CD14-positive monocyte (primary cell): ENCODE data around the gene PHC2. TPM values are rescaled to one million over a fixed set of nuclear protein-coding genes. Genes with fewer than 3 reads are reported as not detected.

ENCODE experiments used
- DNase-seq, 3 donors: peaks; one replicate each; pipeline ENCODE4 v3.0.0-alpha.2; 2011 to 2022
- H2AFZ ChIP-seq: 2 replicates; pipeline ENCODE4 v1.6.0; 2012; ENCODE audit warnings: mild to moderate bottlenecking, low read depth, low read length, inconsistent platforms; ENCODE audit not compliant: insufficient read depth, poor library complexity, severe bottlenecking
- H3K27ac ChIP-seq, 2 donors: 1 replicate in 1 of 2; 2 replicates in 1 of 2; pipeline ENCODE4 v1.5.1; 2012 to 2013; ENCODE audit warnings: low read length in 2 of 2, control low read depth in 1 of 2, inconsistent platforms in 1 of 2, low read depth in 1 of 2, mild to moderate bottlenecking in 1 of 2
- H3K27me3 ChIP-seq, 2 donors: one replicate each; pipeline versions ENCODE4 v1.6.0 to v1.6.1; 2011 to 2013; ENCODE audit warnings: low read length in 2 of 2; ENCODE audit not compliant: control insufficient read depth in 2 of 2, insufficient read depth in 2 of 2
- H3K36me3 ChIP-seq, 2 donors: replicated peaks in 1 of 2; 1 replicate in 1 of 2; 2 replicates in 1 of 2; pipeline versions ENCODE4 v1.5.1 to v1.6.1; 2012 to 2013; ENCODE audit warnings: low read length in 2 of 2, control low read depth in 1 of 2, inconsistent platforms in 1 of 2, mild to moderate bottlenecking in 1 of 2; ENCODE audit not compliant: insufficient read depth in 2 of 2, control insufficient read depth in 1 of 2
- H3K4me1 ChIP-seq, 2 donors: 1 replicate in 1 of 2; 2 replicates in 1 of 2; pipeline versions ENCODE4 v1.5.1 to v1.6.1; 2012 to 2013; ENCODE audit warnings: low read length in 2 of 2, control low read depth in 1 of 2, inconsistent platforms in 1 of 2, mild to moderate bottlenecking in 1 of 2, moderate library complexity in 1 of 2; ENCODE audit not compliant: insufficient read depth in 2 of 2, control insufficient read depth in 1 of 2
- H3K4me2 ChIP-seq: replicated peaks from 2 replicates; pipeline ENCODE3; 2012; ENCODE audit warnings: low read length, moderate library complexity, mild to moderate bottlenecking; ENCODE audit not compliant: poor library complexity, severe bottlenecking; ENCODE audit errors: extremely low read depth
- H3K4me3 ChIP-seq, 3 experiments: fragments of 200-600 bp in 1 of 3; sonication (generic) in 1 of 3; replicated peaks in 1 of 3; 1 replicate in 2 of 3; 2 replicates in 1 of 3; pipeline ENCODE4 v1.5.1; 2011 to 2013; ENCODE audit warnings: low read length in 3 of 3, mild to moderate bottlenecking in 3 of 3, control low read depth in 2 of 3, low read depth in 2 of 3, inconsistent platforms in 1 of 3, moderate library complexity in 1 of 3
- H3K79me2 ChIP-seq: 2 replicates; pipeline ENCODE4 v1.6.0; 2012; ENCODE audit warnings: mild to moderate bottlenecking, control low read depth, inconsistent platforms, low read length, moderate library complexity; ENCODE audit not compliant: insufficient read depth
- H3K9ac ChIP-seq: 2 replicates; pipeline ENCODE4 v1.6.0; 2017; ENCODE audit warnings: low read length, mild to moderate bottlenecking; ENCODE audit not compliant: insufficient read depth, poor library complexity, severe bottlenecking
- H3K9me3 ChIP-seq, 2 donors: replicated peaks in 1 of 2; 1 replicate in 1 of 2; 2 replicates in 1 of 2; pipeline versions ENCODE4 v1.5.1 to v1.6.1; 2012 to 2013; ENCODE audit warnings: low read length in 2 of 2, control low read depth in 1 of 2; ENCODE audit not compliant: control insufficient read depth in 1 of 2, insufficient read depth in 1 of 2
- H4K20me1 ChIP-seq: 2 replicates; pipeline ENCODE4 v1.6.0; 2012; ENCODE audit warnings: mild to moderate bottlenecking, low read length, control low read depth, moderate library complexity; ENCODE audit not compliant: insufficient read depth
- H3K27ac Mint-ChIP-seq, 7 donors: one replicate each; pipeline ENCODE4 v1.8.0; 2020; ENCODE audit warnings: mild to moderate bottlenecking in 7 of 7, mixed read lengths in 7 of 7, moderate library complexity in 6 of 7, inconsistent platforms in 2 of 7
- H3K27me3 Mint-ChIP-seq, 3 donors: one replicate each; pipeline ENCODE4 v1.8.0; 2021 to 2022; ENCODE audit warnings: low read depth in 3 of 3, mild to moderate bottlenecking in 3 of 3, mixed read lengths in 3 of 3, moderate library complexity in 3 of 3, inconsistent platforms in 1 of 3
- H3K36me3 Mint-ChIP-seq, 2 donors: one replicate each; pipeline ENCODE4 v1.8.0; 2020; ENCODE audit warnings: mixed read lengths in 2 of 2, inconsistent platforms in 1 of 2, mild to moderate bottlenecking in 1 of 2
- H3K4me1 Mint-ChIP-seq: one replicate; pipeline ENCODE4 v1.8.0; 2020; ENCODE audit warnings: mild to moderate bottlenecking, mixed read lengths
- H3K4me3 Mint-ChIP-seq, 2 donors: one replicate each; pipeline ENCODE4 v1.8.0; 2020; ENCODE audit warnings: mild to moderate bottlenecking in 2 of 2, mixed read lengths in 2 of 2, moderate library complexity in 1 of 2
- H3K9me3 Mint-ChIP-seq, 7 donors: one replicate each; pipeline ENCODE4 v1.8.0; 2020 to 2022; ENCODE audit warnings: mixed read lengths in 7 of 7, mild to moderate bottlenecking in 6 of 7, moderate library complexity in 6 of 7, inconsistent platforms in 2 of 7
- CTCF ChIP-seq: fragments of 200-600 bp; IDR thresholded peaks from one replicate; pipeline ENCODE4 v1.8.0; 2022; ENCODE audit warnings: antibody characterized with exemption, mild to moderate bottlenecking
- WGBS: methylation state at CpG from one replicate; pipeline ENCODE4 v1.1.5; 2013; ENCODE audit warnings: missing lambda C conversion rate; ENCODE audit not compliant: insufficient coverage; 5-methylcytosine and 5-hydroxymethylcytosine counted together
- intact Hi-C, 2 donors: fragments of 100-400 bp; cut with micrococcal nuclease; formaldehyde crosslinking; loops; one replicate each; pipeline versions ENCODE4 v1.15.0 to v1.15.1; 2023
- polyA plus RNA-seq, 3 donors: library from polyadenylated mRNA; depleted of rRNA in 1 of 3; unstranded in 2 of 3; stranded (reverse) in 1 of 3; fragments of 300-500 nt in 2 of 3; fragments of >200 nt in 1 of 3; fragmentation: Illumina TruSeq in 2 of 3; gene quantifications; 1 replicate in 2 of 3; 2 replicates in 1 of 3; pipeline ENCODE4 v1.2.3, GENCODE V29; 2012 to 2021

PHC2 gene
- polyA plus RNA-seq, 3 donors = 18.9 to 85.3 (median 53.1) TPM

- DNase-seq = no peak
- Histone ChIP-seq H3K9me3 (no peaks in the 10 kb centered on the region), H3K79me2 (no peaks in the 10 kb centered on the region), H3K4me1 (peaks cover 7 to 12% of the 10 kb centered on the region in 2 donors), H3K27me3 (no peaks in the 10 kb centered on the region), H4K20me1 (no peaks in the 10 kb centered on the region), H3K27ac (no peak overlapping the region), H3K4me3 (no peak overlapping the region), H2AFZ (no peak overlapping the region), H3K36me3 (no peaks in the 10 kb centered on the region), H3K9ac (no peak overlapping the region), H3K4me2 (no peak overlapping the region)
- intact Hi-C loops = no loop called here
- no peaks in the 10 kb centered on the region for H3K9me3 Mint-ChIP-seq
- TF ChIP-seq CTCF = no peak
- no peaks in the 10 kb centered on the region for H3K36me3 Mint-ChIP-seq
- no peak overlapping the region for H3K27ac Mint-ChIP-seq
- no peak overlapping the region for H3K4me3 Mint-ChIP-seq
- H3K4me1 Mint-ChIP-seq = peaks cover 18% of the 10 kb centered on the region
- 68% methylated on average over 3 of the region's 5 CpGs for WGBS
- H3K27me3 Mint-ChIP-seq = peaks cover 1 to 6% (median 4%) of the 10 kb centered on the region in 3 donors
Measured at GRCh38 chr1:33387625-33388024, 43.3 kb downstream of the PHC2 start.

- no peak overlapping the region for H3K4me2 ChIP-seq
- H3K9me3 ChIP-seq = no peaks in the 10 kb centered on the region
- Mint-ChIP-seq H3K4me1 (peaks cover 33% of the 10 kb centered on the region), H3K36me3 (no peaks in the 10 kb centered on the region), H3K4me3 (no peak overlapping the region), H3K27me3 (peaks cover 1 to 10% (median 2%) of the 10 kb centered on the region in 3 donors), H3K9me3 (no peaks in the 10 kb centered on the region), H3K27ac (no peak overlapping the region)
- no peak for DNase-seq
- no peak overlapping the region for H3K27ac ChIP-seq
- no peaks in the 10 kb centered on the region for H3K79me2 ChIP-seq
- no peaks in the 10 kb centered on the region for H4K20me1 ChIP-seq
- no peak for TF ChIP-seq CTCF
- no peaks in the 10 kb centered on the region for H3K36me3 ChIP-seq
- intact Hi-C loops = no loop called here
- no peak overlapping the region for H3K9ac ChIP-seq
- no peak overlapping the region for H2AFZ ChIP-seq
- no CpG with 5 or more reads among the region's 6 CpGs for WGBS
- no peak overlapping the region for H3K4me3 ChIP-seq
- H3K4me1 ChIP-seq = peaks cover 15 to 18% of the 10 kb centered on the region in 2 donors
- H3K27me3 ChIP-seq = no peaks in the 10 kb centered on the region
Measured at GRCh38 chr1:33385251-33385650, 45.6 kb downstream of the PHC2 start.
